ENCODE measurements around the gene ALK.

- no peak for TF ChIP-seq CTCF (IDR thresholded peaks at IDR 0.05)
- TF ChIP-seq POLR2A (IDR thresholded peaks at IDR 0.05), result no peak
These were observed 150.5 kb downstream of the ALK start for GRCh38 chr2:29770846-29771245.
